Measurements from ENCODE around the gene MAP3K5. TPM values are rescaled to one million over a fixed set of nuclear protein-coding genes. Genes with fewer than 3 reads are reported as not detected.
A peak's percentile ranks its signal among the peaks of the same experiment; 100 is the strongest.

MAP3K5 gene
- total and polyA plus RNA-seq, 2 of the 8 experiments (the other 6 are each of a cell fraction or from before 2014, with no cell fraction given) = 0.63 to 2.6 TPM

DNA sequence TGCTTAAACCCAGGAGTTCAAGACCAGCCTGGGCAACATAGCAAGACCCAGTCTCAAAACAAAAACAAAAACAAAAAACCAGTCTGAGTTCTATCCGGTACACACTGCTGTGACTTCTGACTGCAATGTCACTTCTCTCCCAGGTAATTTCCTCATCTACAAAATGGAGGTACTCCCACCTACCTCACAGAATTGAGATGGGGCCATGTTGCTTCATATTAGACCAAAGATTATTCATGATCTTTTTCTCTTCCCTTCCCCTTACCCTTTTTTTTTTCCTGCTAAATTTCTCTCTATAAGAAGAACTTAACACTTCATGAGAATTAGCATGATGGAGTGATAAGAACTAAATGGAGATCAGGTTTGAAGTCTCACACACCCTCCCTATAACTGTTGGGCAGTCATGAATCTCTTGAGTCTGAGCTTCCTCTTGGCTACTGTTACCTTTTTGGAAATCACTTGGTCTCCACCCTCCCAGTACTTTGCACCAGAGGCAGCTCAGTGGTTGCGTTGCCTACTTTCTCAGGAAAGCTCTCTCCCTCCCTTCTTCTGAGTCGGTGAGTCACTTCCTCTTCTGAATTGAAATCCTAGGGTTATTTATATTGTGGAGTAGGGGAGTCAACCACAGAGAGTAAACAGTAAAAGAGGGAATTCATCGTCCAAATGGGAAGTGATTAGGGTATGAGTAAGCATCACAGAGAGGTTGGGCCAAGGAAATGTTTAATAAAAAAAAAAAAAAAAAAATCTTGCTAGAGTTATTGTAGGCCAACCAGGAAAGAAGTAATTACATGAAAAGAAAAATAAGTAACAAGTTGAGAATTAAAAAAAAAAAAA, 182.2 kb downstream of the MAP3K5 start:
- no peak overlapping the region for H2BK15ac ChIP-seq (ENCODE audit: low read length)
- no peak for TF ChIP-seq CBX5 (IDR thresholded peaks at IDR 0.05; ENCODE audit: low read depth, low read length)
- TF ChIP-seq JUND (IDR thresholded peaks at IDR 0.05; ENCODE audit: low read length) = peak; percentile 71; the same call in 1 of the 2 replicates
- no peak overlapping the region for H4K5ac ChIP-seq (ENCODE audit: insufficient read length, low read depth, low read length)
- H3K36me3 ChIP-seq (ENCODE audit: control insufficient read depth in 2 of 4, insufficient read depth in 4 of 4, low read length in 3 of 4) = no peaks in the 10 kb centered on the region
- no peak overlapping the region for H2BK120ac ChIP-seq (replicated peaks; ENCODE audit: low read depth, low read length)
- no peaks in the 10 kb centered on the region for H3K9me3 ChIP-seq (ENCODE audit: insufficient read depth in 2 of 2, low read depth in 1 of 2, low read length in 1 of 2)
- peak overlapping the region; percentile 19; the same call in 1 of the 2 replicates for H3K18ac ChIP-seq (ENCODE audit: extremely low read depth, low read length)
- no peak overlapping the region for H3K23ac ChIP-seq (ENCODE audit: insufficient read length)
- no peaks in the 10 kb centered on the region; the same call in 1 of the 2 replicates for H3K23me2 ChIP-seq (ENCODE audit: low read depth, low read length)
- H3K4me3 ChIP-seq (ENCODE audit: extremely low read depth in 1 of 4, insufficient read depth in 2 of 4, low read depth in 3 of 4, low read length in 4 of 4) = no peak overlapping the region
- no peak overlapping the region for H3K4ac ChIP-seq (replicated peaks; ENCODE audit: insufficient read length, low read depth, low read length)
- H4K20me1 ChIP-seq (replicated peaks in 1 of 2; ENCODE audit: control insufficient read depth in 1 of 2, insufficient read depth in 2 of 2, low read length in 2 of 2) = no peaks in the 10 kb centered on the region
- CTCF ChIA-PET (ENCODE audit: partially characterized antibody) = interaction anchor here (0.9 to 1.0 kb wide), 3 partner anchors 9 to 145 kb away, joined by 3 read pairs; no protein-coding TSS in a partner anchor
- FAIRE-seq (no peak), DNase-seq (ENCODE audit: low read depth in 1 of 2, low spot score in 2 of 2) (no peak)
- no peak overlapping the region for H3K14ac ChIP-seq (ENCODE audit: insufficient read length)
- H3K27me3 ChIP-seq (replicated peaks in 1 of 4; ENCODE audit: control insufficient read depth in 3 of 4, extremely low read depth in 1 of 4, insufficient read depth in 3 of 4, low read length in 3 of 4) = no peaks in the 10 kb centered on the region
- H4K8ac ChIP-seq (ENCODE audit: extremely low read depth, insufficient read depth, low read length) = no peak overlapping the region
- no peak overlapping the region for H3K27ac ChIP-seq (ENCODE audit: low read depth, low read length)
- H2BK5ac ChIP-seq (ENCODE audit: low read depth, low read length) = peak overlapping the region; percentile 48; the same call in 1 of the 2 replicates
- no peak overlapping the region for H2BK20ac ChIP-seq (ENCODE audit: low read length)
- H3K79me2 ChIP-seq (ENCODE audit: control insufficient read depth in 1 of 2, insufficient read depth in 2 of 2, low read length in 2 of 2) = no peaks in the 10 kb centered on the region
- no peak overlapping the region for H3K9ac ChIP-seq (replicated peaks in 1 of 4; ENCODE audit: extremely low read depth in 1 of 4, low read depth in 3 of 4, low read length in 3 of 4)
- H2AFZ ChIP-seq (ENCODE audit: low read length) = 0 out of 2 replicates have a peak overlapping the region, but pooled peaks have one; percentile 6
- no peak overlapping the region for H3K56ac ChIP-seq (replicated peaks; ENCODE audit: insufficient read length, low read depth, low read length)
- H2BK12ac ChIP-seq (ENCODE audit: low read depth, low read length) = 0 out of 2 replicates have a peak overlapping the region, but pooled peaks have one; percentile 71
- no peak overlapping the region for H2AK5ac ChIP-seq (ENCODE audit: low read depth, low read length)
- H3K4me1 ChIP-seq (replicated peaks in 1 of 4; ENCODE audit: control insufficient read depth in 3 of 4, insufficient read depth in 4 of 4, low read length in 3 of 4) = peaks cover 0 to 8% (median 1%) of the 10 kb centered on the region in 4 experiments; a peak in 4 of 7 replicates
- 51% methylated on average over 4 of the region's 4 CpGs; no CpG with 5 or more reads in 1 of the 2 experiments for WGBS, 2 experiments (ENCODE audit: extremely low coverage in 1 of 2, insufficient coverage in 1 of 2, insufficient read length in 1 of 2, insufficient replicate concordance in 2 of 2, low coverage in 1 of 2, low lambda C conversion rate in 2 of 2, missing lambda C conversion rate in 1 of 2)
- POLR2A ChIA-PET (ENCODE audit: partially characterized antibody) = no interaction called here
- H4K91ac ChIP-seq (replicated peaks; ENCODE audit: insufficient read length, low read length) = no peak overlapping the region
- H3K4me2 ChIP-seq (ENCODE audit: insufficient read depth in 1 of 2, low read depth in 2 of 2, low read length in 2 of 2) = no peak overlapping the region
- H3K79me1 ChIP-seq (ENCODE audit: low read depth, low read length) = no peaks in the 10 kb centered on the region

All from H1 (cell line).